ENCODE results near the gene HS3ST6.

Gene HS3ST6

DNA sequence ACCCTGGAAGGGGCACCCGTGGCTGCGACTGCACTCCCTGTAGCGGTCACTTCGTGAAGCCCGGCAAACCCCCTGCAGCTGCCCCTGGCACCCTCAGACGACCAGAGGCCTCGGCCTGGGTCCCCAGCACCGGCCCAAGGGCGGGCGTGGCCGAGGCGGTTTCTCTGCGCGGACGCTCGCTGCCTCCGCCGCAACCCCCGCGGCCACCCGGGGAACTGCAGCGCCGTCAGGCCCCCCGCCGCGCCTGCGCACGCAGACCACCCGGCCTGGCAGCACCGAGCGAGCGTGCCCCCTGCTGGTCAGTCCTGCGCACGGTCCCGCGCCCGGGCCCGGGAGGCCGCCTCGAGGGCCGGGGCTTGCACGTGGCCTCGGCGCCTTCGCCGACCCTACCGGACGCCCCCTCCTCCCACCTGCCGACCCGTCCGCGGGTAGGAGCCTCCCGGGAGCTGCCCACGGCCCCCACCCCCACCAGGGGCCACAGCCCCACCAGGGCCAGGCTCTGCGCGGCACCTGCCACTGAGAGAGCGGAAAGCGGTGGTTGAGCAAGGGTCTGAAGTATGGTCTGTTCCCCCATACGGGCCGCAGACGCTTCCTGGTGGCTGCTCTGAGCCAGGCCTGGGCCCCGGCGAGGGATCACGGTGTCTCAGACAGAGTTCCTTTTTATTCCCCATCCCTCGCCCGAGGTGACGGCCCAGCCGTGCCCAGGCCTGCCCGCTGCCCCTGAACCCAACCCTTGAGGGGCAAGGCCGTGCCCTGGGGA lies 11.5 kb upstream of the HS3ST6 start:
- peak; percentile 79 to 88 for DNase-seq (ENCODE audit: low read depth in 2 of 2)
- TF ChIP-seq, protein P1, sequence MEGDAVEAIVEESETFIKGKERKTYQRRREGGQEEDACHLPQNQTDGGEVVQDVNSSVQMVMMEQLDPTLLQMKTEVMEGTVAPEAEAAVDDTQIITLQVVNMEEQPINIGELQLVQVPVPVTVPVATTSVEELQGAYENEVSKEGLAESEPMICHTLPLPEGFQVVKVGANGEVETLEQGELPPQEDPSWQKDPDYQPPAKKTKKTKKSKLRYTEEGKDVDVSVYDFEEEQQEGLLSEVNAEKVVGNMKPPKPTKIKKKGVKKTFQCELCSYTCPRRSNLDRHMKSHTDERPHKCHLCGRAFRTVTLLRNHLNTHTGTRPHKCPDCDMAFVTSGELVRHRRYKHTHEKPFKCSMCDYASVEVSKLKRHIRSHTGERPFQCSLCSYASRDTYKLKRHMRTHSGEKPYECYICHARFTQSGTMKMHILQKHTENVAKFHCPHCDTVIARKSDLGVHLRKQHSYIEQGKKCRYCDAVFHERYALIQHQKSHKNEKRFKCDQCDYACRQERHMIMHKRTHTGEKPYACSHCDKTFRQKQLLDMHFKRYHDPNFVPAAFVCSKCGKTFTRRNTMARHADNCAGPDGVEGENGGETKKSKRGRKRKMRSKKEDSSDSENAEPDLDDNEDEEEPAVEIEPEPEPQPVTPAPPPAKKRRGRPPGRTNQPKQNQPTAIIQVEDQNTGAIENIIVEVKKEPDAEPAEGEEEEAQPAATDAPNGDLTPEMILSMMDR (IDR thresholded peaks at IDR 0.05; ENCODE audit: low read depth, low read length): peak; percentile 36
- peak overlapping the region; percentile 46 to 55 for H3K4me3 ChIP-seq (replicated peaks in 1 of 2; ENCODE audit: low read depth in 2 of 2, low read length in 2 of 2)

DNA sequence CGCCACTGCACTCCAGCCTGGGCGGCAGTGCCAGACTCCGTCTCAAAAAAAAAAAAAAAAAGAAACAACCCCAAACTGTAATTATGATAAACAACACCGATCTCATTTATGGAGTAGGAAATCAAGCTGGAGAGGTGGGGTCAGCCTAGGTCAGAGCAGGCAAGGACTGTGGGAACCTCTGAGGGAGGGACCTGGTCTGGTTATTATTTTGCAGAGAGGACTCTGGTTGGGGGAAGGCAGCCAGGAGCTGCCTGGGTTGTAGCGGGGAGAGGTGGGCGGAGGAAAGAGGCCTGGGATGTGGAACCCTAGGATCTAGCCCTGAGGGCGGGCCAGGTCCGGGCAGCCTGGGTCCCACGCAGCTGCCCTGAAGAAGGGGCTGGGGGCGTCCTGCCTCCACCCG lies 10.9 kb upstream of the HS3ST6 start:
- TF ChIP-seq, protein P1 (IDR thresholded peaks at IDR 0.05; ENCODE audit: low read depth, low read length): no peak
- peak overlapping the region; percentile 46 to 55 for H3K4me3 ChIP-seq (replicated peaks in 1 of 2; ENCODE audit: low read depth in 2 of 2, low read length in 2 of 2)
- DNase-seq (ENCODE audit: low read depth in 2 of 2): peak in 1 of 2 donors; percentile 37

DNA sequence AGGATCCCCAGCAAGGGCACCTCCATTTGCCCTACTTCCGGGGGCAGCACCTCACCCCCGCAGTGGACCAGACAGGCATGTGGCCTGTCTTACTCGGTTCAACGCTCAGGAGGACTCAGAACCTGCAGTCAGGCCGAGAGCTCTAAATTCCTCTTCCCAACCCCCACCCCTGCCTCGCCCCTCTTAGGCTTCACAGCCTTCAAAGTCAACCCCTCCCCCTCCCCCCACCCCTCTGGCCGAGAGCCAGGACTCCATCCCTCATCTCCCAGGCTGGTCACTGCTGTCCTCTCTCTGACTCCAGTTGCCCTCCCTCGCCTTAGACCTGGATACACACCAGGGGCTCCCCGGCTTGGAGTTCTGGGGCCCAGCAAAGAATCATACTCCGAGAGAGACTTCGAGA lies 8.1 kb upstream of the HS3ST6 start:
- DNase-seq (ENCODE audit: low read depth in 2 of 2): no peak
- TF ChIP-seq, protein P1 (IDR thresholded peaks at IDR 0.05; ENCODE audit: low read depth, low read length): no peak
- no peak overlapping the region for H3K4me3 ChIP-seq (replicated peaks in 1 of 2; ENCODE audit: low read depth in 2 of 2, low read length in 2 of 2)

DNA sequence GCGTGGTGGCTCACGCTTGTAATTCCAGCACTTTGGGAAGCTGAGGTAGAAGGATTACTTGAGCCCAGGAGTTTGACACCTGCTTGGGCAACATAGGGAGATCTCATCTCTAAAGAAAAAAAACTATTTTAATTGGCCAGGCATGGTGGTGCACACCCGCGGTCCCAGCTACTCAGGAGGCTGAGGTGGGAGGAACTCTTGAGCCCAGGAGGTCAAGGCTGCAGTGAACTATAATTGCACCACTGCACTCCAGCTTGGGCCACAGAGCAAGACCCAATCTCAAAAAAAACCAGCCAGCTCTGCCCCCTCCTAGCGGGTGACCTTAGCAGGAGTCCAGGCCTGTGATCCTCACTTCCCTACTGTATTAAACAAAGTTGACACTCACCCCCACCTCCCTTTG lies 5.9 kb upstream of the HS3ST6 start:
- DNase-seq (ENCODE audit: low read depth in 2 of 2): no peak
- H3K4me3 ChIP-seq (replicated peaks in 1 of 2; ENCODE audit: low read depth in 2 of 2, low read length in 2 of 2): no peak overlapping the region
- TF ChIP-seq, protein P1 (IDR thresholded peaks at IDR 0.05; ENCODE audit: low read depth, low read length): no peak

DNA sequence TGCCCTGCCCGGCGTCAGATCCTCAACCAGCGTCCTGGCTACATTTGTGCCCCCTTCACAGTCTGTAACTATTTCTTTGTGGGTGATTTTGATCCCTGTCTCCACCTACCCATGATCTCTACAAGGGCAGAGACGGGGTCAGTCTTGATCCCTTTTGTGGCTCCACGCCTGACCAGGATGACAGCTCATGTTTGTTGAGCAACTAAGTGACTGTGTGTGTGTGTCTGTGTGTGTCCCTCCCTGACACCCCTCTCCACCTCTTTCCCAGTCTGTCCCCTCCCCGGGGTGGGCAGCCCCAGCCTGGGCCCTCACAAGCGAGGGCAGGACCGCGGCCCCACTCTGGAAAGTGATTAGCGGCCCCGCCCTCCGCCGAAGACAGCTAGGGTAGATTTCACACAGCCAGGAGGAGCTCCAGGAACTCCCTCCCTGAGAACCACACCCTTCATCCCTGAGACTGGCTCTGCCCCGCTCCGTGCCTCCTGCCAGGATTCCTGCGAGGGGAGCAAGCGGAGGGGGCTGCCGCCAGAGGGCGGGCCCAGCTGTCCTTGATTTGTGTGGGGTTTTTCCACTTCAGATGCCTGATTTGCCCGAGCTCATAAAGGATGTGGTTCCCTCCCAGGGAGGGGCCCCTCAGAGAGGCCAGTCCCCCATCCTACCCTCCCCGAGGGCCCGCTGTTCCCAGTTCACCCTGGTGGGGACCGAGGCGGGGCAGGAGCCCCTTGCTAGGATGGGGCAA lies 5.3 kb upstream of the HS3ST6 start:
- DNase-seq (ENCODE audit: low read depth in 2 of 2): peak; percentile 14 to 49
- no peak overlapping the region for H3K4me3 ChIP-seq (replicated peaks in 1 of 2; ENCODE audit: low read depth in 2 of 2, low read length in 2 of 2)
- TF ChIP-seq, protein P1 (IDR thresholded peaks at IDR 0.05; ENCODE audit: low read depth, low read length): peak; percentile 17

DNA sequence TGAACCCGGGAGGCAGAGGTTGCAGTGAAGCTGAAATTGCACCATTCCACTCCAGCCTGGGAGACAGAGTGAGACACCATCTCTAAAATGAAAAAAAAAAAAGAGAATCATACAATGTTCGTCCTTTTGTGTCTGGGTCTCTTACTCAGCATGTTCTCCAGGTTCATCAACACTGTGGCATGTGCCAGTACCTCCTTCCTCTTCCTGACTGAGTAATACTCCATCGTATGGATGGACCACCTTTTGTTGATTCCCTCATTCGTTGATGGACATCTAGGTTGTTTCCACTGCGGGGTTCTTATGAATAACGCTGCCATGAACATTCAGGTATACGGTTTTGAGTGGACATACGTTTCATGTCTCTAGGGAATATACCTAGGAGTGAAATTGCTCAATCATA lies 4.1 kb upstream of the HS3ST6 start:
- no peak overlapping the region for H3K4me3 ChIP-seq (replicated peaks in 1 of 2; ENCODE audit: low read depth in 2 of 2, low read length in 2 of 2)

More for the DNA sequence above, 4.1 kb upstream of the HS3ST6 start:
- no peak for DNase-seq (ENCODE audit: low read depth in 2 of 2)
- TF ChIP-seq, protein P1 (IDR thresholded peaks at IDR 0.05; ENCODE audit: low read depth, low read length): no peak
